Measurements from ENCODE around the gene ZNF507.
"Not testable (repeated sequence)": the region's sequence is repeated elsewhere in the genome, so short reads cannot be mapped to it uniquely, and the experiment has no call there.

ZNF507 gene

DNA sequence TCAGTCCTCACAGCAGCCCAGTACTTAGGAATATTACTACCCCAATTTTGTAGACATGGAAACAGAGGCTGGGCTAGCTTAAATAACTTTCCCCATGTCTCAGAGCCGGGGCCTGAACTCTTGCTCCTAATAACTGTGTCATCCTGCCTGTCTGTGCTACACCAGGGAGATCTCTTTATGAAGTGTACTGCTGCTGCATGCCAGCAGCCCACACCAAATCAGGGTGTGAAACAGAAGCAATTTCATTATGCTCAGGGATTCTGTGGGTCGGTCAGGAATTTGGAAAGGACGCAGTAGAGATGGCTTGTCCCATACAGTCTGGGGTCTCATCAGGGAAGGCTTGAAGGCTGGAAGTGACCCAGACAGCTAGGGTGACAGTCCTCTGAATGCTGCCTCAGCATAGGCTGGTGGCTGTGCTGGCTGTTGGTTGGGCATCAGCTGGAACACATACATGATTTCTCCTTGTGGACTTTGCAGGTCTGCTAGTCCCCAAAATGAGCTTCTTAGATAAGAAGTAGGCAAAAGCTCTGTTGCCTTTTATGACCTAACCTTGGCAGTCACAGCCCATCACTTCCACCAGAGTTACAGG, 22.6 kb downstream of the ZNF507 start:
- DNase-seq, result no peak
- H3K4me1 Mint-ChIP-seq, result peaks cover 3% of the 10 kb centered on the region
- H3K27me3 Mint-ChIP-seq, result no peaks in the 10 kb centered on the region
- CTCF ChIA-PET, result no interaction called here
- H3K27ac Mint-ChIP-seq, result no peak overlapping the region
- no peak overlapping the region for H3K4me3 Mint-ChIP-seq
- H3K36me3 Mint-ChIP-seq, result peaks cover 63% of the 10 kb centered on the region
- no peaks in the 10 kb centered on the region for H3K9me3 Mint-ChIP-seq

DNA sequence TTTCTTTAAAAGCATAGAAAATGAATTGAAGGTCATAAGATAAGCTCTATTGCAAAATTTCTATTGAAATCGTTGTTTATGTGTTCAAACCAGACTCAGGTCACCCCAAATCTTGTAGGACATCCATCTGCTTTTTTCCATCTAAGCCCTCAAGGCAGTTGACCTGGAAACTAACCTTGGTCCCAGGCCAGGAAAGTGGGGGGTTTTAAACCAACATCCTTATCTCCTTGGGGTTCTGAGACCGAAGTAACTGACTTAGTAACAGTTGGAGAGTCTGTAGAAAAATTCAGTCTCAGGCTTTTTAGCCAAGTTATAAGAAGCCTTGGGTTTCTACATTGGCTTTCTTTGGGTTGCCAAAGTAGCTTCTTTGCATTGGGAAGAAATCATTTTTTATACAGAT, 23.4 kb downstream of the ZNF507 start:
- DNase-seq, result no peak
- Mint-ChIP-seq H3K36me3 (peaks cover 71% of the 10 kb centered on the region), H3K27ac (no peak overlapping the region), H3K27me3 (no peaks in the 10 kb centered on the region), H3K4me3 (no peak overlapping the region), H3K9me3 (no peaks in the 10 kb centered on the region), H3K4me1 (peaks cover 3% of the 10 kb centered on the region)
- CTCF ChIA-PET, result no interaction called here

- Mint-ChIP-seq H3K27ac (no peak overlapping the region), H3K9me3 (no peaks in the 10 kb centered on the region), H3K4me1 (no peaks in the 10 kb centered on the region), H3K36me3 (peaks cover 56% of the 10 kb centered on the region), H3K27me3 (no peaks in the 10 kb centered on the region), H3K4me3 (no peak overlapping the region)
- CTCF ChIA-PET, result no interaction called here
- DNase-seq, result no peak
Measured at GRCh38 chr19:32372726-32373517, 27.5 kb downstream of the ZNF507 start.

DNA sequence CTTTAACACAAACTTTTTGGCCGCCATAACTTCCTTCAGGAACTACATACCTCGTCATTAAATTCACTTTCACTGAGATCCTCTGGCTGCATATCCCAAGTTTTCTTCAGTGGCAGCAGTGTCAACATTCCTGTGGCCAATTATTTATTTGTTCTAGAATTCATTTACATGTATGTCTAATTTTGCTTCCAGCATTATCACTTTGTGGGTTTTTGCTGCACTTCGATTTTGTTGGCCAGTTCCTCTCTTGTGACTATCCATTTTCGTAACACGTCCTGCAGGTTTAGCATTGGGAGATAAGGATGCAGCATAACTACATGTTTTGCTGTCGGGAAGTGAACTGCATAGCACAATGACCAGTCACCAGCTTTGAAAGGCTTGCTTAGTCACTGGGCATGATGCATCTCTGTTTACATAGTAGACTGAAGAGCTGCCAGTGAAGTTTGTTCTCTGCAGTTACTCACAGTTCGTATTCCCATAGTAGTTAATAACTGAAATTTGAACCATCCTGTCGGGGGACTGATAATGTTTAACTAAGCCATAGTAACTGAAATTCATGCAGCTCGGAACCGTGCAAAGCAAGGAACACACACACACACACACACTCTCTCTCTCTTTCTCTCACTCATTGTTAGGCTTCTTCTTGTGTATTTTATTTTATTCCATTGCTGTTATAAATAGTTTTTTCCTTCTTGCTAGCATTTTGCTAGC, 28.3 kb downstream of the ZNF507 start:
- H3K9me3 Mint-ChIP-seq, result no peaks in the 10 kb centered on the region
- H3K27me3 Mint-ChIP-seq, result no peaks in the 10 kb centered on the region
- peaks cover 56% of the 10 kb centered on the region for H3K36me3 Mint-ChIP-seq
- CTCF ChIA-PET, result no interaction called here
- no peak for DNase-seq
- H3K27ac Mint-ChIP-seq, result no peak overlapping the region
- no peak overlapping the region for H3K4me3 Mint-ChIP-seq
- H3K4me1 Mint-ChIP-seq, result no peaks in the 10 kb centered on the region

DNA sequence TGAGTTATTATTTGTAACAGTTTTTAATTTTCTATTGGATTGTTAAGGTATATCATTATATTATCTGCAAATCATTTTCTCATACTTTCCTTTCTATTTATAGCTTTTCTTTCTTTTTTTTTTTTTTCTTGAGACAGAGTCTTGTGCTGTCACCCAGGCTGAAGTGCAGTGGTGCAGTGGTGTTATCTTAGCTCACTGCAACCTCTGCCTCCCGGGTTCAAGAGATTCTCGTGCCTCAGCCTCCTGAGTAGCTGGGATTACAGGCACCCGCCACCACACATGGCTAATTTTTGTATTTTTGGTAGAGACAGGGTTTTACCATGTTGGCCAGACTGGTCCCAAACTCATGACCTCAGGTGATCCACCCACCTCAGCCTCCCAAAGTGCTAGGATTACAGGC, 29.0 kb downstream of the ZNF507 start:
- not testable (repeated sequence) for H3K9me3 Mint-ChIP-seq, H3K4me3 Mint-ChIP-seq, DNase-seq, H3K4me1 Mint-ChIP-seq, H3K27ac Mint-ChIP-seq, H3K27me3 Mint-ChIP-seq
- CTCF ChIA-PET, result interaction anchor here (0.7 to 1.0 kb wide), 2 partner anchors 34 to 1079 kb away, joined by 3 read pairs; no protein-coding TSS in a partner anchor
- peaks cover 57% of the 10 kb centered on the region for H3K36me3 Mint-ChIP-seq

DNA sequence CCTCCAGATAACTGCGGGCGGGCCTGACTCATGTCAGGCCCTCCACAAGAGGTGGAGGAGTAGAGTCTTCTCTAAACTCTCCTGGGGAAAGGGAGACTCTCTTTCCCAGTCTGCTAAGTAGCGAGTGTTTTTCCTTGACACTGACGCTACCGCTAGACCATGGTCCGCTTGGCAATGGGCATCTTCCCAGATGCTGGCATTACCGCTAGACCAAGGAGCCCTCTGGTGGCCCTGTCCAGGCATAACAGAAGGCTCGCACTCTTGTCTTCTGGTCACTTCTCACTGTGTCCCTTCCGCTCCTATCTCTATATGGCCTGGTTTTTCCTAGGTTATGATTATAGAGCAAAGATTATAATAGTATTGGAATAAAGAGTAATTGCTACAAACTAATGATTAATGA, 31.7 kb downstream of the ZNF507 start:
- H3K27ac Mint-ChIP-seq, H3K9me3 Mint-ChIP-seq, DNase-seq, H3K4me1 Mint-ChIP-seq, CTCF ChIA-PET, H3K27me3 Mint-ChIP-seq, H3K4me3 Mint-ChIP-seq: not testable (repeated sequence)
- peaks cover 49% of the 10 kb centered on the region for H3K36me3 Mint-ChIP-seq

DNA sequence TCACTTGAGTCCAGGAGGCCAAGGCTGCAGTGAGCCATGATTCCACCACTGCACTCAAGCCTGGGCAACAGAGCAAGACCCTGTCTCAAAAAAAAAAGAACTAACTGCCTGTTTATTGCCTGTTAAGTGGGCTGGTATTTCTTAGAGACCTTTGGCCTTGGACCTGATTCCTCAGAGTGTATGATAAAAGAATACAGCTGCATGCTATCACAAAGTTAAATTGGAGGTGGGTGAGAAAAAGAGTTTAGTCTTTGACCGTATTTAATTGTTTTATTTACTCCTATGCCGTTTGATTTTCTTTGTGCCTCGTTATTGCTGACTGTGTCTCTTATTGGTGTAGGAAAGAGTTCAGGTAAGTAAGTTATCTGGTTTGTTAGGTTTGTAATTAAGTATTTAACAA, 34.9 kb downstream of the ZNF507 start:
- Mint-ChIP-seq H3K4me3 (no peak overlapping the region), H3K4me1 (peaks cover 9% of the 10 kb centered on the region), H3K27ac (no peak overlapping the region), H3K27me3 (no peaks in the 10 kb centered on the region), H3K36me3 (peaks cover 43% of the 10 kb centered on the region), H3K9me3 (no peaks in the 10 kb centered on the region)
- CTCF ChIA-PET, result no interaction called here
- DNase-seq, result no peak

DNA sequence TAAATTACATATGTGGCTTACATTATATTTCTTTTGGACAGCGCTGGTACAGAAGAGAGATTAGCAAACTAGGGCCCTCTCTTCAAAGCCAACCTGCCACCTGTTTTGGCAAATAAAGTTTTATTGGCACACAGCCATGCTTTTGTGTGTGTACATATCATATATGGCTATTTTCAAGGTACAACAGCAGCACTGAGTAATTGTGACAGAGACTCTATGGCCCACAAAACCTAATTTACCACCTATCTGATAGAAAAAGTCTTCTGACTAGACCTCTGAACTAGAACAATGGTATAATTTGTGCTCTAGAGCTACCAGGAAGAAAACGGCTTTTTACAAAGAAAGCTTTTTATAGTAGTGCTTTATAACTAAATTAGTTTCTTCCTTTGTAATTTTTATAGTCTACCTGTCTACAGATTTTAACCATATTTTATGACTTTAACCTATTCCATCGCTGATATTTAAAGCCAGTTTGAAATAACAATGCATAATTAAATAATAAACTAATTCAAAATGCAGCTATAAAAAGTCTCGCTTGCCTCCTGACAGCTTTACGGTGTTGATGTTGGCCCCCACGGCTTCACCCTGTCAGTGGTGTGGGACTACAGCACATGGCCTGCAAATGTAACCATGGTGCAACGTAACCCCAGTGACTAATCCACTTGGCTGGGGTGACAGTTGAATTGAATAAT, 42.4 kb downstream of the ZNF507 start:
- no peaks in the 10 kb centered on the region for H3K27me3 Mint-ChIP-seq
- H3K27ac Mint-ChIP-seq, result peak overlapping the region; percentile 4
- no peak for DNase-seq
- peaks cover 7% of the 10 kb centered on the region for H3K4me1 Mint-ChIP-seq
- CTCF ChIA-PET, result no interaction called here
- H3K4me3 Mint-ChIP-seq, result no peak overlapping the region
- H3K9me3 Mint-ChIP-seq, result no peaks in the 10 kb centered on the region
- H3K36me3 Mint-ChIP-seq, result peaks cover 15% of the 10 kb centered on the region

DNA sequence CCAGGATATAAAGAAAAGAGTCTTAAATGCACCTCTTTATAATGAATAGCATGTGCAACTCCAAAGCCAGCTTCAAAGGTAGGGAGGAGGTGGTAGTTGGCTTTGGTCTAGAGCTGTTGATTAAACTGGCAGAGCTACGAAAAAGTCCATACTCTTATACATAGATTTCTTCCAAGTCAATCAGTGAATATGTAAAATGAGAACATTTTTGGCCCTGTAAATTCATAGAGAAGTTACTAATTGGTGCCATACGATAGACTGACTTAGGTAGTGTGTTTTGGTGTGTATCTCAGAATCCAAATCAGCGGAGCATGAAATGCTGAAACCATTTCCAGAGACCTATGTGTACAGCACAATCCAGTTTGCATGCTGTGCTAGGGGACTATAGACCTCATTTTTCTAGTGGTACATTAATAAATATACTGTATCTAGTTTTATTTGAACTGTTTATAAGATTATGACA, 43.0 kb downstream of the ZNF507 start:
- H3K27ac Mint-ChIP-seq, result peak overlapping the region; percentile 4
- CTCF ChIA-PET, result no interaction called here
- no peak for DNase-seq
- no peaks in the 10 kb centered on the region for H3K27me3 Mint-ChIP-seq
- peaks cover 9% of the 10 kb centered on the region for H3K36me3 Mint-ChIP-seq
- H3K4me1 Mint-ChIP-seq, result peaks cover 5% of the 10 kb centered on the region
- no peak overlapping the region for H3K4me3 Mint-ChIP-seq
- no peaks in the 10 kb centered on the region for H3K9me3 Mint-ChIP-seq

DNA sequence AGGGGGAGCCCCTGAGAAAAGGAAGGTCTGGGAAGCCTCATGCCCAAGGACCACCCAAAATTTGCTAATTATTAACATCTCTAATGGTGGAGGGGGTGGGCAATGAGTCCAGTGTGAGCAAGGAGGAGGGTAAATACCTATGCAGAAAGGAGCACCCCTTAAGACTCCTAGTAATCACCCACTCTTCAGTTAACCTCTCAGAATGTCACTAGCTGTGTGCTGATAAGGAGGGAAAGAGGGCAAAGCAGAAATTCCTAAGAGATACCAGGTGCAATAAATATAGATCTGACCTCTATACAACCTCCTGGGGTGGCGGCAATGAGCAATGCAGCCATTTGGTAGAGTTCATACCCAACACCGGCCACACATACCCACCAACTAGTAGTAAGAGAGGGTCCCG, 47.5 kb downstream of the ZNF507 start:
- DNase-seq, result no peak
- H3K4me3 Mint-ChIP-seq, result no peak overlapping the region
- CTCF ChIA-PET, result no interaction called here

DNA sequence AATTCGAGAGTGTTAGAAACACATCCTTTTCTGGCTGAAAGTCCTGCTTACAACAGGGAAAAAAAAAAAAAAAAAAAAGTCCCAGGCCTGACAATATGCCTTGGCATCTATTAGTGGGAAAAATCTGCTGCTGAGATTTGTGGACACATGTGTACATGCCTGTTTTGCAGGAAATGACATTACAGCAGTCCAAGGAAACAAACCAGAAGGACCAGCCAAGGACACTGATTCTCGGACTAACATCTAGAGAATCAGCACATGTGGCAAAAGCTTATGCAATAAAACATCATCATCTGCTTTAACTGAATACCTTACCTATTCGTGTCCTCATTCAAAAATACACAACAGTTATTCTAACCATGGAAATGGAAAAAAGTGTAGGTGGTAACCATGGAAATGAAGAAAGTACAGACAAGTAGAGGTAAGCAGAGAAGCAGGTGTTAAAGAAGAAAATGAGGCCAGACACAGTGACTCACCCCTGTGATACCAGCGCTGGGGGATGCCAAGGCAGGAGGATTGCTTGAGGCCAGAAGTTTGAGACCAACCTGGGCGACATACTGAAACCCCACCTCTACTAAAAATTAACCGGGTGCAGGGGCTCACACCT, 50.7 kb downstream of the ZNF507 start:
- Mint-ChIP-seq H3K4me3 (no peak overlapping the region), H3K4me1 (peaks cover 5% of the 10 kb centered on the region), H3K27me3 (no peaks in the 10 kb centered on the region), H3K36me3 (no peaks in the 10 kb centered on the region), H3K9me3 (no peaks in the 10 kb centered on the region), H3K27ac (no peak overlapping the region)
- no peak for DNase-seq
- CTCF ChIA-PET, result no interaction called here

More for the DNA sequence above, 47.5 kb downstream of the ZNF507 start:
- Mint-ChIP-seq H3K27ac (no peak overlapping the region), H3K36me3 (peaks cover 2% of the 10 kb centered on the region), H3K9me3 (no peaks in the 10 kb centered on the region), H3K27me3 (no peaks in the 10 kb centered on the region), H3K4me1 (peaks cover 5% of the 10 kb centered on the region)

DNA sequence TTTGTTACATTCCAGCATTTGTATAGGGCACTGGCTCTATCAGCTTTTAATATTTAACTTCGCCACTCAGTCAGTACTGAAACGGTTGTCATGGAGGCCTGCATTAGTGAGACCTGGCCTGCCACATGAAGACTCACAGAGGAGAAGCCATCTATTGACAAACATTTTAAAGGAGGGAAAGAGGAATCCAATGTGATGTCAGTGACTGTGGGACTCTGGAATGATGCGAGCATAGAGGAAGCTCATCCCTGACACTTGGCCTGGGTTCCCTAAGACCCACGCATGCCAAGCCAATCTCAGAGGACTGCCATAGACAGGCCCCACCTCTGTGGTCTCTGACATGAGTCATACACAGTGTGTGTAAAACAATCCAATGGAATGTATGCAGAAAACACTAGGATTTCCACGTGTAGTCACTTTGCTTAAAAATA, 52.3 kb downstream of the ZNF507 start:
- Mint-ChIP-seq H3K36me3 (no peaks in the 10 kb centered on the region), H3K27ac (no peak overlapping the region), H3K27me3 (no peaks in the 10 kb centered on the region), H3K9me3 (no peaks in the 10 kb centered on the region), H3K4me1 (peaks cover 2% of the 10 kb centered on the region), H3K4me3 (no peak overlapping the region)
- CTCF ChIA-PET, result no interaction called here
- DNase-seq, result no peak

DNA sequence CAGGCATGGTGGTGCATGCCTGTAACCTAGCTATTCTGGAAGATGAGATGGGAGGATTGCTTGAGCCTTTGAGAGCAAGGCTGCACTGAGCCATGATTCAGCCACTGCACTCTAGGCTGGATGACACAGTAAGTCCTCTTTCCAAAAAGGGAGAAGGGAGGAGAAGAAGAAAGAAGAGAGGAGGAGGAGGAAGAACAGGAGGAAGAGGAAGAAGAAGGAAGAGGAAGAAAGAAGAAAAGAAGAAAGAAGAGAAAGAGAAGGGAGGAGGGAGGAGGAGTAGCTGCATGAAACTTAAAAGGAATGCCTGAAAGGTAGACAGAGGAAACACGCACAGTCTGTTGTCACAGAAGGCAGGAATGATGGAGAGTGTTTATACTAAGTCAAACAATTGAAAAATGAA, 56.6 kb downstream of the ZNF507 start:
- H3K4me1 Mint-ChIP-seq, result peaks cover 27% of the 10 kb centered on the region
- no peaks in the 10 kb centered on the region for H3K9me3 Mint-ChIP-seq
- no peak overlapping the region for H3K4me3 Mint-ChIP-seq
- CTCF ChIA-PET, result no interaction called here
- no peak overlapping the region for H3K27ac Mint-ChIP-seq
- no peak for DNase-seq
- no peaks in the 10 kb centered on the region for H3K36me3 Mint-ChIP-seq
- H3K27me3 Mint-ChIP-seq, result no peaks in the 10 kb centered on the region
